BE2C (cell line): ENCODE results near the gene EDNRA.

Source experiments
- DNase-seq: peaks from one replicate; pipeline ENCODE4 v3.0.0-alpha.2; 2020
- H3K27me3 ChIP-seq: fragments of 250-450 bp; sonication (Bioruptor Pico); 2 replicates; pipeline ENCODE4 v1.5.1; 2020; ENCODE audit warnings: mild to moderate bottlenecking
- H3K36me3 ChIP-seq: fragments of 250-450 bp; sonication (Bioruptor Pico); 2 replicates; pipeline ENCODE4 v1.5.1; 2020; ENCODE audit warnings: mild to moderate bottlenecking
- H3K4me1 ChIP-seq: fragments of 250-450 bp; sonication (Bioruptor Pico); 2 replicates; pipeline ENCODE4 v1.5.1; 2020
- H3K4me3 ChIP-seq: 2 replicates; pipeline ENCODE4 v1.5.1; 2011; ENCODE audit warnings: low read depth, low read length
- H3K9me3 ChIP-seq: fragments of 250-450 bp; sonication (Bioruptor Pico); 2 replicates; pipeline ENCODE4 v1.5.1; 2020
- TF ChIP-seq, protein P1 (sequence below): IDR thresholded peaks from 2 replicates; pipeline ENCODE4 v1.5.1; 2012; ENCODE audit warnings: mild to moderate bottlenecking, low read depth, low read length

The EDNRA gene

DNA sequence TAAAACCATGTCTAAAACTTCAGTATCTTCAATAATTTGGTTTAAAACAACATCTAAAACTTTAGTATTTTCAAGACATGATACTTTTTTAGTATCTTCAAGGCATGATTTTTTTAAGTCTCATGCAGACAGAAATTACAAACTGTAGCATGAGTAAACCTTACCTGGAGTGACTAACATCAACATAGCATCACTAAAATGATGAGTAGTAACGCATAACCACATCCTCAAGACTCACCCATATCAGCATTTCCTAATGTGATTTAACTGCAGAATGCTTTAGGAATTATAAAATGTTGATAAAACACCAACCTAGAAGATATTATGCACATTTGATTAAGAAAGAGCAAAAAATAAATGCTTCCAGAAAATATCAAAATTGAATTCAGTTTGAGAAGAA, 19.7 kb upstream of the EDNRA start:
- no peaks in the 10 kb centered on the region for H3K27me3 ChIP-seq
- TF ChIP-seq, protein P1, sequence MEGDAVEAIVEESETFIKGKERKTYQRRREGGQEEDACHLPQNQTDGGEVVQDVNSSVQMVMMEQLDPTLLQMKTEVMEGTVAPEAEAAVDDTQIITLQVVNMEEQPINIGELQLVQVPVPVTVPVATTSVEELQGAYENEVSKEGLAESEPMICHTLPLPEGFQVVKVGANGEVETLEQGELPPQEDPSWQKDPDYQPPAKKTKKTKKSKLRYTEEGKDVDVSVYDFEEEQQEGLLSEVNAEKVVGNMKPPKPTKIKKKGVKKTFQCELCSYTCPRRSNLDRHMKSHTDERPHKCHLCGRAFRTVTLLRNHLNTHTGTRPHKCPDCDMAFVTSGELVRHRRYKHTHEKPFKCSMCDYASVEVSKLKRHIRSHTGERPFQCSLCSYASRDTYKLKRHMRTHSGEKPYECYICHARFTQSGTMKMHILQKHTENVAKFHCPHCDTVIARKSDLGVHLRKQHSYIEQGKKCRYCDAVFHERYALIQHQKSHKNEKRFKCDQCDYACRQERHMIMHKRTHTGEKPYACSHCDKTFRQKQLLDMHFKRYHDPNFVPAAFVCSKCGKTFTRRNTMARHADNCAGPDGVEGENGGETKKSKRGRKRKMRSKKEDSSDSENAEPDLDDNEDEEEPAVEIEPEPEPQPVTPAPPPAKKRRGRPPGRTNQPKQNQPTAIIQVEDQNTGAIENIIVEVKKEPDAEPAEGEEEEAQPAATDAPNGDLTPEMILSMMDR, result no peak
- H3K9me3 ChIP-seq, result no peaks in the 10 kb centered on the region
- no peaks in the 10 kb centered on the region; the same call in 1 of the 2 replicates for H3K4me1 ChIP-seq
- no peaks in the 10 kb centered on the region for H3K36me3 ChIP-seq
- no peak for DNase-seq
- H3K4me3 ChIP-seq, result no peak overlapping the region

DNA sequence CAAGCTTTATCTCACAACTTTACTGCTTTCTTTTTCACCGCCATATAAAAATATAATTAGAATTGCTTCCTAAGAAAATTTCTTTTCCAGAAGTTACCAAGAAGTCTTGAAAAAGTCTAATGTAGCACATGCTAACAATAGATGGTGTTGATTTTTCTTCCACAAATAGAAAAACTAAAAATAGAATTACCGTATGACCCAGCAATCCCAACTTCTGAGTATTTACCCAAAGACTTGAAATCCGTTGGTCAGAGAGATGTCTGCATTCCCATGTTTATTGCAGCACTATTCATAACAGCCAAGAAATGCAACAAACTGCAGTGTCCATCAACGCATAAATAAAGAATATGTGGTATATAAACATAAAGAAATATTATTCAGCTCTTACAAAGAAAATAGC, 17.8 kb upstream of the EDNRA start:
- Histone ChIP-seq H3K27me3 (no peaks in the 10 kb centered on the region), H3K9me3 (no peaks in the 10 kb centered on the region)
- TF ChIP-seq, protein P1, result no peak

DNA sequence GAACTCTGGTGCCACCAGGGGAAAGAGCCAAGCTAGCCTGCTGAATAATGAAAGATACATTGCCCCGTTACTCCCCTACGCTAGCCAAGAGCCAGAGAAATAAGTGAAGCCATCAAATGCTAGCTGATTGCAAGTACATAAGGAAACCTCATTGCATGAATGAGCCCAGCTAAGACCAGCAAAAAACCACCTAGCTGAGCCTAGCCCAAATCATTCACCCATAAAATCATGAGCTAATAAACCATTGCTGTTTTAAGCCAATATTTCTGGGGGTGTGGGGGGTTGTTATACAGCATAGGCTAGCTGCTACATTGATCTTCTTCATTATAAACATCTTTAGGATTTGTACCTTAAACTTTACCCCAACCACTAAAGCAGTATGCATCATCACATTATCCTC, 15.4 kb upstream of the EDNRA start:
- TF ChIP-seq, protein P1, result no peak

More for the DNA sequence above, 17.8 kb upstream of the EDNRA start:
- no peak for DNase-seq
- no peak overlapping the region for H3K4me3 ChIP-seq
- H3K4me1 ChIP-seq, result no peaks in the 10 kb centered on the region; the same call in 1 of the 2 replicates
- H3K36me3 ChIP-seq, result no peaks in the 10 kb centered on the region

DNA sequence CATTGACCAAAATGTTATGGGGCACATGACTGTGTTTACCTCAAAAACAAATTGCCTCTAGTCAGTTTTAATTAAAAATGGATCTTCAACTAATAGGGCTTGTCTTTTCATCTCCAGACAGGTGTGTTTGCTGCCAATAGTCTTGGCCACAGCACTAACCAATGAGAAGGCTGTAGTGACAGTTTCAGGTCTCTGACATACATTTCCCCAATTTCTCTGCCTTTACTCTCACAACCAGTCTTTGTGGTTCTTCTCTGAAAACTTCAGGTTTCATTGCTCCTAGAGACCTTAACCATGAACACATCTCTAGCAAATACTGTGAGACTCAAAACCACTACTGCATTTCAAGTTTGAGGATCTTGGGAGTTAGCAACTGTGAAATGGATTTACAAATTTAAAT, 3.5 kb upstream of the EDNRA start:
- H3K4me1 ChIP-seq, result peaks cover 18% of the 10 kb centered on the region
- H3K9me3 ChIP-seq, result no peaks in the 10 kb centered on the region; the same call in 1 of the 2 replicates
- H3K4me3 ChIP-seq, result no peak overlapping the region
- TF ChIP-seq, protein P1, result no peak
- no peaks in the 10 kb centered on the region for H3K36me3 ChIP-seq
- no peak for DNase-seq
- no peaks in the 10 kb centered on the region for H3K27me3 ChIP-seq

More for the DNA sequence above, 15.4 kb upstream of the EDNRA start:
- Histone ChIP-seq H3K9me3 (no peaks in the 10 kb centered on the region), H3K4me1 (no peaks in the 10 kb centered on the region), H3K4me3 (no peak overlapping the region), H3K36me3 (no peaks in the 10 kb centered on the region), H3K27me3 (no peaks in the 10 kb centered on the region)
- no peak for DNase-seq

DNA sequence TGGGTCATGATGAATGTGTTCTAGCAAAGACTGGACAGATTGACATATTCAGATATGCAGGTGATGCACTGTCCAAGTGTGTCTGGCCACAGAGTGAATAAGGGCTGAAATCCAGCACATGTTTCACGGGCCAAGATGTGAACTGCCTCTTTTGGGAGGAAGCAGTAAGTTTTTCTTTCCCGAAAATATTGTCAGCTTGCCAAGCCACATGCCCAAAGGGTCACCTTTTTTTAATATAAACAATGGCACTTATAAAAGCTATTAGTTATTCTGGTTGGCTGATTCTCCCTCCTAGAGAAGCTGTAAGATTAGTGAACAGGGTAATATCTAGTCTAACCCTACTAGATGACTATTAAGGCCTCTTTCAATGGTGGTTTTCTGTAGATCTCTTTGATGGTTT, 1.5 kb upstream of the EDNRA start:
- Histone ChIP-seq H3K27me3 (no peaks in the 10 kb centered on the region), H3K4me3 (no peak overlapping the region), H3K36me3 (no peaks in the 10 kb centered on the region; the same call in 1 of the 2 replicates), H3K9me3 (no peaks in the 10 kb centered on the region; the same call in 1 of the 2 replicates), H3K4me1 (peaks cover 14% of the 10 kb centered on the region)
- no peak for DNase-seq
- TF ChIP-seq, protein P1, result no peak

DNA sequence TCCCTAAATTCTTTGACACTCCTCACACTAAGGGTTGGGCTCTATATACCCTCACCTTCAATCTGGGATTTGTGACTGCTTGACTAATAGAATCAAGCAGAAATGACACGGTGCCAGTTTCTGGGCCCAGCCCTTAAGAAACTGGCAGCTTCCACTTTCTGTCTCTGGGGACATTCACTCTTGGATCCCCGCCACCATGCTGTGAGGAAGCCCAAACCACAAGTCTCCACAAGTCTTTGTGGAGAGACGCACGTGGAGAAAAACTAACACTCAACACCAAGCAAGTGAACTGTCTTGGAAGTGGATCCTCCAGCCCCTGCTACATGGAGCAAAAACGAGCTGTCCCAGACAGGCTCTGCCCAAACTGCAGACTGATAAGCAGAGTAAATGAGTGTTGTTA, 1.1 kb upstream of the EDNRA start:
- DNase-seq, result peak; percentile 58
- H3K9me3 ChIP-seq, result no peaks in the 10 kb centered on the region; the same call in 1 of the 2 replicates

More for the DNA sequence above, 1.1 kb upstream of the EDNRA start:
- H3K4me3 ChIP-seq, result no peak overlapping the region
- peaks cover 9% of the 10 kb centered on the region for H3K4me1 ChIP-seq
- TF ChIP-seq, protein P1, result no peak
- H3K36me3 ChIP-seq, result no peaks in the 10 kb centered on the region; the same call in 1 of the 2 replicates
- H3K27me3 ChIP-seq, result no peaks in the 10 kb centered on the region
